GM19238 (cell line): ENCODE results near the gene LRRC8A.

Experiments
- DNase-seq: peaks from one replicate; pipeline ENCODE4 v3.0.0; 2011; ENCODE audit warnings: low spot score; ENCODE audit not compliant: insufficient read length

The LRRC8A gene

GRCh38 chr9:128901379-128901778 is 19.4 kb downstream of the LRRC8A start:
- DNase-seq, result no peak

DNA sequence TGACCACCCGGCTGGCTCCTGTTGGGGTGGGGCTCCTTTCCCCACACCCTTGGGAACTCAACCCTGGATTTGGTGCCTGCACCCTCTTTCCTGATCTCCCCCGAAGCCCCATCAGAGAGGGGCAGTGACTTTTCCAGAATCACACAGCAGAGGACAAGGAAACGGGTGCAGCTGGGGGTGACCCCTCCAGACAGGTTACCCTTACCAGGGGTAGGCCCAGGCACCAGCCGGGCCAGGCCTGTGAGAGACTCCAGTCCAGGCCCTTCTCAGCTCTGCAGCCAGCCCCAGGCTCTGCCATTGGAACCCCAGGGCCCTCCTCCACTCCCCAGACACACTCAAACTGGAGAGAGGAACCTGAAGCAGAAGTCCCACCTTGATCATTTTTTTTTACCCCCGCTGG is 19.9 kb downstream of the LRRC8A start:
- no peak for DNase-seq

DNA sequence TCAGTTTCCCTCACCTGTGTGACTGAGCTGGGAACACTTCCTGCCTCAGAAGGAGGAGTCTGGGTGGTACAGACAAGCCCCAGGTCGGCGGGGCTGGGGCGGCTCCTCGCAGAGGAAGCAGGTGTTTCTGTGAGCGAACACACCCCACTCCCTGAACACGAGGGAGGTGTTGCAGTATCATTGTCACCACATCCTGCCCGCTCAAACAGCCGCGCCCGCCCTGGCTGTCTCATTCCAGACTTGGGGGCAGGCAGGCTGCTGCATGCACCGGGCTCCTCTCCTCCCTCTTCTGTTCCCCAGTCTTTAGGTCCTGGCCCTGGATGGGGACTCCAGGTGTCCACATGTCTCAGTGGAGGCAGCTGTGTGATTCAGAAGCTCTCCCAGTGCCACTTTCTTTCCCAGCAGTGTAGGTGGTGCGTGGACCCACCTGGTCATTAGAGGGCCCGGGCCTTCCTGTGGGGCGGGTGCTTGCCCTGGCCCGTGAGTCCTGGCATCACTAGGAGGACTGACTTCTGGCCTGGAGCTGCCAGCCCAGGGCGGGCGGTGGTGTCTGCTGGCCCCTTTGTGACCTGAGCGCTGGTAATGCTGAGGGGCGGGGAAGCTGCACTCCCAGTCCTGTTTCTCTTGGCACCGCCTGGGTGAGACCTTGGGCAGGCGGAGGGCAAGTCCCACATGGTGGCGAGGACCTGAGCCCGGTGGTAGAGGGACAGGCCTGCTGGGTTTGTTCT is 20.6 kb downstream of the LRRC8A start:
- peak; percentile 81 for DNase-seq

DNA sequence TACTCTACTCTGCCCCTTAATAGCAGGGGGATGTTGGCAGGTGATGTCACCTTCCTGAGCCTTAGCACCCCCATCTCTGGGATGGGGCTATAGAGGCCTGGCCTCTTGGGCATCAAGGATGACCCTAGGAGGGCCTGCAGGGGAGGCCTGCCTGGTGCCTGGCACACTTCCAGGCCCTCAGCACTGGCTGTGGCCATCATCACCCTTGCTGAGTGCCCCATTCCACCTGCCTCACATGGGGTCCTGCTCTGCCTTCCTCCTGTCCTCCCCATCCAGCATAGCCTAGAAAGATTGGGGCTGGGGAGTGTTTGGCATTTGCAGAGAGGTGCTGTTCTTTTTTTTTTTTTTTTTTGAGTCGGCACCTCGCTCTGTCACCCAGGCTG is 21.1 kb downstream of the LRRC8A start:
- DNase-seq, result no peak

DNA sequence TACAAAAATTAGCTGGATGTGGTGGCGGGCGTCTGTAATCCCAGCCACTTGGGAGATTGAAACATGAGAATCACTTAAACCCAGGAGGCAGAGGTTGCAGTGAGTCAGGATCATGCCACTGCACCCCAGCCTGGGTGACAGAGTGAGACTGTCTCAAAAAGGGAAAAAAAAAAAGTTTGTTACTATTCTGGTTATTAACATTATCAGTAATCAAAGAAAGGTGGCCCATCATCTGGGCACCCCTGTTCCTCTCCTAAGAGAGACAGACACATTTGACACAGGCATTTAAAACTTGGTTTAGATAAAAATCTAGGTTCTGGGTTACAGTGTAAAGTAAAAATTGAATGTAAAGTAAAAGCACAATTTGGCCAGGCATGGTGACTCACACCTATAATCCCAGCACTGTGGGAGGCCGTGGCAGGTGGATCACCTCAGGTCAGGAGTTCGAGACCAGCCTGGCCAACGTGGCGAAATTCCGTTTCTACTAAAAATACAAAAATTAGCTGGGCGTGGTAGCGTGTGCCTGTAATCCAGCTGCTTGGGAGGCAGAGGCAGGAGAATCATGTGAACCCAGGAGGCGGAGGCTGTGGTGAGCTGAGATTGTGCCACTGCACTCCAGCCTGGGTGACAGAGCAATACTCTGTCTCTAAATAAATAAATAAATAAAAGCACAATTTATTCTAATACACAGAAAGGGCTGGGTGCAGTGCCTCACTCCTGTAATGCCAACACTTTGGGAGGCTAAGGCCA is 22.1 kb downstream of the LRRC8A start:
- no peak for DNase-seq

- no peak for DNase-seq
These were observed 24.0 kb downstream of the LRRC8A start for GRCh38 chr9:128905964-128906363.

DNA sequence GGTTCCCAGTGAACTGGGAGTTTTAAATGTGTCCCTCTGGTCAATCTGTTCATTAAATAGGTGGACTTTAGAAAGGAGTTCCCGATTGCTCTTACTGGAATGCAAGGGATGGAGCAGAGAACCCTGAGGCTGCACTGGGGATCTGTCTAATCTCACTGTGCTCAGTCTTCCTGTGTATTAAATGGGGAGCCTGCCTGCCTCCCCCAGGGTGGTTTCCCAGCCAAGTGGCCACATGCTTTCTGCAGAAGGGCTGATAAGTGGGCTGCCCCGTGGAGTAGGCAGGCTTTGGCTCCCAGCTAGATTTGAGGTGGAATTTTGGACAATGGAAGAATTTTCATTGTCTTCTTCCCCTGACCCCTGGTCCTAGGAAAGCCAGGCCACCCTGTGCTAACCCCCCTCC is 24.8 kb downstream of the LRRC8A start:
- no peak for DNase-seq

- no peak for DNase-seq
These were observed 26.4 kb downstream of the LRRC8A start for GRCh38 chr9:128908372-128908771.

DNA sequence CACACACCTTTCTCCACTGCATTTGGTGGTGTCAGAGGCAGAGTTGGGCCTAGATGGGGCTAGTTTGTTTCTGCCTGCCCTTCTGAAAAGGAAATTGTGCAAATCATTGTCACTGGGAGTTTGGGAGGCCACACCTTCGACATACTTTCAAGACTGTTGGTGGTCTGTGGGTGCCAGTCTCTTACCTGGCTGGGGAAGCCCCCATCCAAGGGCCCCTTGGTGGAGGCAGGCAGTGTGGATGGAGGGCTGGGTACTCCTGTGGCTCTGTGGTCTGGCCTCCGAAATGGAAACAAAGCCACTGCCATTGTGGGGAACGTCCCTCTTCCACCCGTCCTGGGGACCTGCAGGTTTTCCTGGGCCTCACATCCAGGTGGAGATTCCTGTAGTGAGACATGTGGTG is 27.9 kb downstream of the LRRC8A start:
- DNase-seq, result no peak

GRCh38 chr9:128910906-128911305 is 29.0 kb downstream of the LRRC8A start:
- no peak for DNase-seq

GRCh38 chr9:128911529-128912035 is 29.6 kb downstream of the LRRC8A start:
- DNase-seq, result no peak

DNA sequence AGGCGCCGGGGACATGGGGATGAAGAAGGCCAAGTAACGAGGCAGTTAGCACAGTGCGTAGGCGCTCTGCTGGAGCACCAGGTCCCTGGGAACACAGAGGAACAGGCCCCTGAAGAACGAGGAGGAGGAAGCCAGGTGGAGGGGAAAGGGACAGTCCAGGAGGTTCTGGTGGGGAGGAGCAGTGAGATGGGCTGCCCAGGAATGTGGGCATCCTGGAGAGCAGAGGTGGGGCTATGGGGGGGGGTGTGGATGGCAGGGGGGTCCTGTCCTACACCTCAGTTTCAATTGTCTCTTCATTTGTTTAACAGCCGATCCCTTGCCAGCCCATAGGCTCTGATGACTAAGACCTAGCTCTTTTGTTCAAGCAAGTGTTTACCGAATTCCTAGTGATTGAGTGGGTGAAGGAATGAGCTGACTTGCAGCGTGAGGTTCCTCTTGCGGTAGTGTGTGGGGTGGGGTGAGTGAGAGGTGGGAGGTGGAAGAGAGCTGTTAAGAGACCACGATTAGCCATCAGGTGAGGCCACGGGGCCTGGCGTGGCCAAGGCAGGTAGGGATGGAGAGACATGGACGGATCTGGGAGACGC is 30.4 kb downstream of the LRRC8A start:
- DNase-seq, result no peak

- no peak for DNase-seq
These were observed 31.3 kb downstream of the LRRC8A start for GRCh38 chr9:128913048-128913900.

GRCh38 chr9:128913995-128914772 is 32.3 kb downstream of the LRRC8A start:
- DNase-seq, result no peak

DNA sequence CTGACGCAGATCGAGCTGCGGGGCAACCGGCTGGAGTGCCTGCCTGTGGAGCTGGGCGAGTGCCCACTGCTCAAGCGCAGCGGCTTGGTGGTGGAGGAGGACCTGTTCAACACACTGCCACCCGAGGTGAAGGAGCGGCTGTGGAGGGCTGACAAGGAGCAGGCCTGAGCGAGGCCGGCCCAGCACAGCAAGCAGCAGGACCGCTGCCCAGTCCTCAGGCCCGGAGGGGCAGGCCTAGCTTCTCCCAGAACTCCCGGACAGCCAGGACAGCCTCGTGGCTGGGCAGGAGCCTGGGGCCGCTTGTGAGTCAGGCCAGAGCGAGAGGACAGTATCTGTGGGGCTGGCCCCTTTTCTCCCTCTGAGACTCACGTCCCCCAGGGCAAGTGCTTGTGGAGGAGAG is 34.3 kb downstream of the LRRC8A start:
- no peak for DNase-seq

GRCh38 chr9:128916745-128917144 is 34.8 kb downstream of the LRRC8A start:
- no peak for DNase-seq

- no peak for DNase-seq
These were observed 35.4 kb downstream of the LRRC8A start for GRCh38 chr9:128917151-128917849.

DNA sequence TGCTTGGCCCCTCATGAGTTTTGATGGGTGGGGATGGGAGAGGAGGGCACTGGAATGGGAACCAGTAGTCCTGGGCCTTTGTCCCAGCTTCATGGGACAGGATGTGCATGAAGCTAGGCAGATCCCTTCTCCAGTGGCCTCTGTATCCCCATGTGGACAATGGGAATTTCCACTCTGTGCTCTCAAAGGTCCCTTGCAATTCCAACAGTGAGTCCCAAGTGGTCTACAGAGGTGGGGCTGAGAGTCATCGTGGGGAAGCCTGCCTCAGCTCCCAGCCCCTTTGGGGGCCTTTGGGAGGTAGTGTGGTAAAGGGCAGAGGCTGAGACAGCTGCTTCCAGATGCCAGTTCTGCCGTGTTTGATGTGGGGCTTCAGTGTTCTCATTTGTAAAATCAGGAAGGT is 37.0 kb downstream of the LRRC8A start:
- DNase-seq, result no peak

- no peak for DNase-seq
These were observed 37.6 kb downstream of the LRRC8A start for GRCh38 chr9:128919402-128920089.
